Measurements from ENCODE around the gene KHDRBS2. TPM values are rescaled to one million over a fixed set of nuclear protein-coding genes. Genes with fewer than 3 reads are reported as not detected.

Gene KHDRBS2
- total RNA-seq, 1 donor from 2014 or later = 0.17 TPM

GRCh38 chr6:61959196-61959595, 326.8 kb downstream of the KHDRBS2 start:
- no peak for TF ChIP-seq CTCF (IDR thresholded peaks at IDR 0.05; ENCODE audit: insufficient read depth, low read length, poor library complexity, severe bottlenecking)
- Histone ChIP-seq H3K4me3 (ENCODE audit: low read depth, low read length) (no peak overlapping the region), H3K27me3 (ENCODE audit: control insufficient read depth, insufficient read depth, low read length) (no peaks in the 10 kb centered on the region), H3K36me3 (ENCODE audit: control insufficient read depth, insufficient read depth, low read length) (no peaks in the 10 kb centered on the region)
- no peak for DNase-seq (ENCODE audit: low read depth)

GRCh38 chr6:61953851-61954250, 332.2 kb downstream of the KHDRBS2 start:
- no peak for TF ChIP-seq CTCF (IDR thresholded peaks at IDR 0.05; ENCODE audit: insufficient read depth, low read length, poor library complexity, severe bottlenecking)
- no peak for DNase-seq (ENCODE audit: low read depth)
- Histone ChIP-seq H3K4me3 (ENCODE audit: low read depth, low read length) (no peak overlapping the region), H3K27me3 (ENCODE audit: control insufficient read depth, insufficient read depth, low read length) (no peaks in the 10 kb centered on the region), H3K36me3 (ENCODE audit: control insufficient read depth, insufficient read depth, low read length) (no peaks in the 10 kb centered on the region)

- TF ChIP-seq CTCF (IDR thresholded peaks at IDR 0.05; ENCODE audit: insufficient read depth, low read length, poor library complexity, severe bottlenecking) = no peak
- Histone ChIP-seq H3K36me3 (ENCODE audit: control insufficient read depth, insufficient read depth, low read length) (no peaks in the 10 kb centered on the region), H3K4me3 (ENCODE audit: low read depth, low read length) (no peak overlapping the region), H3K27me3 (ENCODE audit: control insufficient read depth, insufficient read depth, low read length) (no peaks in the 10 kb centered on the region)
- no peak for DNase-seq (ENCODE audit: low read depth)
These were observed 334.4 kb downstream of the KHDRBS2 start for GRCh38 chr6:61951586-61951985.

GRCh38 chr6:61950811-61951210, 335.2 kb downstream of the KHDRBS2 start:
- H3K4me3 ChIP-seq (ENCODE audit: low read depth, low read length) = no peak overlapping the region
- TF ChIP-seq CTCF (IDR thresholded peaks at IDR 0.05; ENCODE audit: insufficient read depth, low read length, poor library complexity, severe bottlenecking) = no peak
- no peak for DNase-seq (ENCODE audit: low read depth)

GRCh38 chr6:61949971-61950370, 336.1 kb downstream of the KHDRBS2 start:
- no peak overlapping the region for H3K4me3 ChIP-seq (ENCODE audit: low read depth, low read length)
- TF ChIP-seq CTCF (IDR thresholded peaks at IDR 0.05; ENCODE audit: insufficient read depth, low read length, poor library complexity, severe bottlenecking) = no peak
- no peaks in the 10 kb centered on the region for H3K27me3 ChIP-seq (ENCODE audit: control insufficient read depth, insufficient read depth, low read length)
- no peaks in the 10 kb centered on the region for H3K36me3 ChIP-seq (ENCODE audit: control insufficient read depth, insufficient read depth, low read length)
- DNase-seq (ENCODE audit: low read depth) = no peak

More at GRCh38 chr6:61950811-61951210, 335.2 kb downstream of the KHDRBS2 start:
- H3K27me3 ChIP-seq (ENCODE audit: control insufficient read depth, insufficient read depth, low read length) = no peaks in the 10 kb centered on the region
- no peaks in the 10 kb centered on the region for H3K36me3 ChIP-seq (ENCODE audit: control insufficient read depth, insufficient read depth, low read length)

GRCh38 chr6:61949161-61949560, 336.9 kb downstream of the KHDRBS2 start:
- Histone ChIP-seq H3K27me3 (ENCODE audit: control insufficient read depth, insufficient read depth, low read length) (no peaks in the 10 kb centered on the region), H3K36me3 (ENCODE audit: control insufficient read depth, insufficient read depth, low read length) (no peaks in the 10 kb centered on the region), H3K4me3 (ENCODE audit: low read depth, low read length) (no peak overlapping the region)
- DNase-seq (ENCODE audit: low read depth) = no peak
- no peak for TF ChIP-seq CTCF (IDR thresholded peaks at IDR 0.05; ENCODE audit: insufficient read depth, low read length, poor library complexity, severe bottlenecking)
